HCT116 (cell line): Measurements from ENCODE around the gene TUBB4A. TPM values are rescaled to one million over a fixed set of nuclear protein-coding genes. Genes with fewer than 3 reads are reported as not detected.

Experiments used
- ATAC-seq: fragments of 200-7000 bp; cut with Tn5 transposase; 2 replicates; pipeline ENCODE4 v1.9.1; 2020; ENCODE audit warnings: mild to moderate bottlenecking, moderate library complexity
- Bru-seq: library from RNA; stranded (reverse); fragments of 400-500 nt; gene quantifications from one replicate; lab custom pipeline; 2021; lab: Mats Ljungman, UMichigan
- BruChase-seq, 2 experiments: library from RNA; stranded (reverse); fragments of 400-500 nt; gene quantifications; one replicate each; lab custom pipeline; 2021; lab: Mats Ljungman, UMichigan
- BruUV-seq: library from RNA; stranded (reverse); fragments of 400-500 nt; replicated peaks from 2 replicates; lab custom pipeline; 2021; lab: Mats Ljungman, UMichigan
- CTCF ChIA-PET: fragments of 300-600 bp; sonication (Branson Sonifier 250); formaldehyde crosslinking; loops from one replicate; lab custom pipeline; 2021; ENCODE audit warnings: antibody characterized with exemption; lab: Charles Lee
- POLR2A ChIA-PET: fragments of 300-600, 350-600 bp; sonication (Branson Sonifier 250); formaldehyde crosslinking; loops from one replicate; lab custom pipeline; 2021; ENCODE audit warnings: antibody characterized with exemption; lab: Charles Lee
- RAD21 ChIA-PET, 2 experiments: fragments of 300-600 bp; sonication (Branson Sonifier 250); formaldehyde crosslinking; loops; one replicate each; lab custom pipeline; 2023; ENCODE audit warnings: low total read pairs in 2 of 2; ENCODE audit not compliant: uncharacterized antibody in 2 of 2, unreplicated experiment in 2 of 2, low non-redundant PET in 1 of 2; lab: Charles Lee
- DNase-seq: peaks from one replicate; pipeline ENCODE4 v3.0.0-alpha.2; 2010; ENCODE audit warnings: low read depth, low spot score
- H2AFZ ChIP-seq: fragments of 200-600 bp; shearing (Covaris generic), sonication (generic); 2 replicates; pipeline ENCODE4 v1.6.1; 2017; ENCODE audit warnings: low read depth, mixed run types, mixed read lengths, antibody characterized with exemption, low read length; ENCODE audit not compliant: poor library complexity, severe bottlenecking
- H3K27ac ChIP-seq: 2 replicates; pipeline ENCODE4 v1.5.1; 2012; ENCODE audit warnings: low read depth, low read length
- H3K27me3 ChIP-seq: fragments of 200-600 bp; sonication (generic); 2 replicates; pipeline ENCODE4 v1.6.1; 2016; ENCODE audit warnings: mixed run types, low read length, mixed read lengths; ENCODE audit not compliant: insufficient read depth
- H3K36me3 ChIP-seq, 2 experiments: fragments of 200-500 bp in 1 of 2; fragments of 200-600 bp in 1 of 2; sonication (Bioruptor generic) in 1 of 2; sonication (generic) in 1 of 2; 2 replicates each; pipeline versions ENCODE4 v1.5.1 to v1.6.1; 2014 to 2016; ENCODE audit warnings: low read length in 2 of 2, inconsistent platforms in 1 of 2, mixed read lengths in 1 of 2, mixed run types in 1 of 2; ENCODE audit not compliant: insufficient read depth in 2 of 2, control insufficient read depth in 1 of 2
- H3K4me1 ChIP-seq, 2 experiments: fragments of 200-600 bp in 1 of 2; sonication (generic) in 1 of 2; 2 replicates each; pipeline versions ENCODE4 v1.5.1 to v1.6.1; 2012 to 2017; ENCODE audit warnings: low read length in 2 of 2, inconsistent platforms in 1 of 2, mild to moderate bottlenecking in 1 of 2, mixed read lengths in 1 of 2, mixed run types in 1 of 2, moderate library complexity in 1 of 2; ENCODE audit not compliant: insufficient read depth in 2 of 2, control insufficient read depth in 1 of 2
- H3K4me2 ChIP-seq: fragments of 200-600 bp; sonication (generic); 2 replicates; pipeline ENCODE4 v1.6.1; 2017; ENCODE audit warnings: mixed run types, low read length, mixed read lengths
- H3K4me3 ChIP-seq, 2 experiments: fragments of 200-600 bp in 1 of 2; sonication (generic) in 1 of 2; replicated peaks in 1 of 2; 2 replicates each; pipeline ENCODE4 v1.5.1; 2011 to 2016; ENCODE audit warnings: low read length in 2 of 2, control low read depth in 1 of 2, low read depth in 1 of 2, mild to moderate bottlenecking in 1 of 2, mixed read lengths in 1 of 2, mixed run types in 1 of 2
- H3K79me2 ChIP-seq: fragments of 200-600 bp; sonication (generic); 2 replicates; pipeline ENCODE4 v1.6.1; 2017; ENCODE audit warnings: mild to moderate bottlenecking, mixed run types, low read length, moderate library complexity, mixed read lengths; ENCODE audit not compliant: insufficient read depth
- H3K9ac ChIP-seq: fragments of 200-600 bp; sonication (generic); 2 replicates; pipeline ENCODE4 v1.6.1; 2016; ENCODE audit warnings: low read length, mixed read lengths
- H3K9me2 ChIP-seq: fragments of 200-600 bp; sonication (generic), shearing (Covaris generic); 2 replicates; pipeline ENCODE4 v1.6.1; 2017; ENCODE audit warnings: mixed run types, mild to moderate bottlenecking, moderate library complexity; ENCODE audit not compliant: insufficient read depth
- H3K9me3 ChIP-seq, 2 experiments: fragments of 200-500 bp in 1 of 2; fragments of 200-600 bp in 1 of 2; sonication (Bioruptor generic) in 1 of 2; sonication (generic) in 1 of 2; 2 replicates each; pipeline ENCODE4 v1.6.1; 2014 to 2017; ENCODE audit warnings: low read length in 2 of 2, mixed read lengths in 2 of 2, inconsistent platforms in 1 of 2, low read depth in 1 of 2, mild to moderate bottlenecking in 1 of 2, mixed run types in 1 of 2, moderate library complexity in 1 of 2; ENCODE audit not compliant: control insufficient read depth in 1 of 2, insufficient read depth in 1 of 2
- H4K20me1 ChIP-seq: fragments of 200-600 bp; sonication (generic), shearing (Covaris generic); 2 replicates; pipeline ENCODE4 v1.6.1; 2017; ENCODE audit warnings: mixed run types, mild to moderate bottlenecking, moderate library complexity; ENCODE audit not compliant: insufficient read depth
- EGR1 ChIP-seq: IDR thresholded peaks from 2 replicates; pipeline ENCODE4 v1.6.1; 2012; ENCODE audit warnings: low read depth
- JUND ChIP-seq: IDR thresholded peaks from 2 replicates; pipeline ENCODE4 v1.6.1; 2012
- POLR2A ChIP-seq: IDR thresholded peaks from 2 replicates; pipeline ENCODE4 v1.7.0; 2011; ENCODE audit warnings: borderline replicate concordance; ENCODE audit not compliant: insufficient read depth, insufficient read length; ENCODE audit errors: extremely low read depth
- POLR2AphosphoS5 ChIP-seq: IDR thresholded peaks from 2 replicates; pipeline ENCODE4 v1.6.1; 2011; ENCODE audit warnings: mild to moderate bottlenecking, low read depth, low read length, moderate library complexity
- SP1 ChIP-seq: IDR thresholded peaks from 2 replicates; pipeline ENCODE4 v1.6.1; 2012; ENCODE audit warnings: low read depth
- intact Hi-C: fragments of 100-400 bp; cut with micrococcal nuclease; formaldehyde crosslinking; loops from 2 replicates; pipeline ENCODE4 v1.10.0; 2022
- long read RNA-seq: library from polyadenylated mRNA; unstranded; transcript quantifications from one replicate; pipeline ENCODE4 v2.0.0, GENCODE V29; 2021; ENCODE audit not compliant: unreplicated experiment
- polyA plus RNA-seq: library from polyadenylated mRNA; unstranded; fragments of >200 nt; gene quantifications from 2 replicates; pipeline ENCODE4 v1.2.1, GENCODE V29; 2012; ENCODE audit warnings: missing spikeins
- total RNA-seq: library from RNA; stranded (reverse); gene quantifications from one replicate; pipeline ENCODE4 v1.2.1, GENCODE V29; 2021; ENCODE audit not compliant: unreplicated experiment
- TF ChIP-seq, protein P1 (sequence below): IDR thresholded peaks from 2 replicates; pipeline ENCODE4 v1.6.1; 2012
- TF ChIP-seq, protein P2 (sequence below): IDR thresholded peaks from 2 replicates; pipeline ENCODE4 v1.6.1; 2012; ENCODE audit warnings: low read depth
- TF ChIP-seq, protein P3 (sequence below): IDR thresholded peaks from 2 replicates; pipeline ENCODE4 v1.6.1; 2011; ENCODE audit warnings: mild to moderate bottlenecking, low read length, moderate library complexity; ENCODE audit not compliant: insufficient replicate concordance; ENCODE audit errors: extremely low read depth

TUBB4A gene
- total RNA-seq = 32.5 TPM
- polyA plus RNA-seq = 20.8 and 24.5 TPM in 2 replicates
- percentile 47 among the genes with signal in this experiment for Bru-seq, nascent RNA
- percentile 60 among the genes with signal in this experiment for BruChase-seq, experiment 1, labeled RNA remaining after a 6-hour chase
- BruChase-seq, experiment 2, labeled RNA remaining after a 2-hour chase = percentile 61 among the genes with signal in this experiment
- long read RNA-seq, transcript TUBB4A-201 (4 exons, 2,552 nt) = major isoform, 11 of 16 reads
- long read RNA-seq, partial matches to known transcripts = 0 of 16 reads
- long read RNA-seq, other reads (novel, unspliced or antisense) = 5 of 16 reads

DNA sequence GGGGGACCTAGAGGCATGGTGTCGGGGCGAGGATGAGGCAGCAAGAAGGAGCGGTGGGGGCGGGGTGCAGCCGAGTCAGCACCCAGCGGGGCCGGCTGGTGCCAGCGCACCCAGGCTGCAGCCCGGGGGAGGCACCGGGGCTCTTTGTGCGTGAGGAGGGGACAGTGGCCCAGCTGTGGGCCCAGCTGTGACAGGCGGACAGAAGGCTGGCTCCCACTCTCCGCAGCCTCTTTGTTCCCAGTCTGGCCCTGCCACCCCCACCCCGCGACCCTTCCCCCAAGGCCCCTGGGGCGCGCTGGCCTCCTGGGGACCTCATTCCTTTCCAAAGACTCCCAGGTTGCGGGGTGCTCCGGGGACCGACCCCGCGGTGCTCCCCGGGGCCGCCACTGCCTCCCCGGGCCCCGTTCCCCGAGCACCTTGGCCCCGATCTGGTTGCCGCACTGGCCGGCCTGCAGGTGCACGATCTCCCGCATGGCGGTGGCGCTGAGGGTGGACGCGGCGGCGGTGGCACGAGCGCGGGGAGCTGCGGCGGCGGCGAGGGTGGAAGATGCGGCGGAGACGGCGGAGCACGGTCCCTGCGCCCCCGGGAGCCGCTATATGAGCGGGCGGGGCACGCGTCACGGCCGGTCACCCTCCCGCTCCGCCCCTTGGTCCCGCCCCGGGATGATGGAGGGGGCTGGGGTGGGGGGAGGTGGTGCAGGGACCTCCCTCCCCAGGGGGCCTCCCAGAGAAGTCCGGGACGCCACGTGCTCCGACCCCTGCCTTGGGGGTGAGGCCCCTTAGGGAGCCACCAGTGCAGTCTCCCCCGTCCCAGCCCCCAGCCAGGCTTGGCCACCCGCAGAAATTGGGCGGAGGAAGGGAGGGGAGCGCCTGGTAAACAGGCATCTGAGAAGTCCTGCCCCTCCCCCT, at the start of gene TUBB4A:
Gene TUBB4A (minus strand): TSS at position 570 of the 909 bp plus-strand sequence. CDS start 97 bp downstream, at position 473.
- H2AFZ ChIP-seq = no peak within 1 kb of the TSS
- H3K36me3 ChIP-seq = peaks cover 0 to 5% of the 10 kb centered on the region in 2 experiments; a peak in 1 of 4 replicates
- peak; percentile 82 for ATAC-seq
- DNase-seq = no peak
- CTCF ChIA-PET = interaction anchor here (1.8 kb wide), 1 partner anchor 15 kb away, joined by 6 read pairs; no protein-coding TSS in a partner anchor
- TF ChIP-seq POLR2A (peak; percentile 40), JUND (no peak), EGR1 (no peak), SP1 (no peak), POLR2AphosphoS5 (peak; percentile 66)
- TF ChIP-seq, protein P1, sequence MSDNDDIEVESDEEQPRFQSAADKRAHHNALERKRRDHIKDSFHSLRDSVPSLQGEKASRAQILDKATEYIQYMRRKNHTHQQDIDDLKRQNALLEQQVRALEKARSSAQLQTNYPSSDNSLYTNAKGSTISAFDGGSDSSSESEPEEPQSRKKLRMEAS = no peak
- TF ChIP-seq, protein P2, sequence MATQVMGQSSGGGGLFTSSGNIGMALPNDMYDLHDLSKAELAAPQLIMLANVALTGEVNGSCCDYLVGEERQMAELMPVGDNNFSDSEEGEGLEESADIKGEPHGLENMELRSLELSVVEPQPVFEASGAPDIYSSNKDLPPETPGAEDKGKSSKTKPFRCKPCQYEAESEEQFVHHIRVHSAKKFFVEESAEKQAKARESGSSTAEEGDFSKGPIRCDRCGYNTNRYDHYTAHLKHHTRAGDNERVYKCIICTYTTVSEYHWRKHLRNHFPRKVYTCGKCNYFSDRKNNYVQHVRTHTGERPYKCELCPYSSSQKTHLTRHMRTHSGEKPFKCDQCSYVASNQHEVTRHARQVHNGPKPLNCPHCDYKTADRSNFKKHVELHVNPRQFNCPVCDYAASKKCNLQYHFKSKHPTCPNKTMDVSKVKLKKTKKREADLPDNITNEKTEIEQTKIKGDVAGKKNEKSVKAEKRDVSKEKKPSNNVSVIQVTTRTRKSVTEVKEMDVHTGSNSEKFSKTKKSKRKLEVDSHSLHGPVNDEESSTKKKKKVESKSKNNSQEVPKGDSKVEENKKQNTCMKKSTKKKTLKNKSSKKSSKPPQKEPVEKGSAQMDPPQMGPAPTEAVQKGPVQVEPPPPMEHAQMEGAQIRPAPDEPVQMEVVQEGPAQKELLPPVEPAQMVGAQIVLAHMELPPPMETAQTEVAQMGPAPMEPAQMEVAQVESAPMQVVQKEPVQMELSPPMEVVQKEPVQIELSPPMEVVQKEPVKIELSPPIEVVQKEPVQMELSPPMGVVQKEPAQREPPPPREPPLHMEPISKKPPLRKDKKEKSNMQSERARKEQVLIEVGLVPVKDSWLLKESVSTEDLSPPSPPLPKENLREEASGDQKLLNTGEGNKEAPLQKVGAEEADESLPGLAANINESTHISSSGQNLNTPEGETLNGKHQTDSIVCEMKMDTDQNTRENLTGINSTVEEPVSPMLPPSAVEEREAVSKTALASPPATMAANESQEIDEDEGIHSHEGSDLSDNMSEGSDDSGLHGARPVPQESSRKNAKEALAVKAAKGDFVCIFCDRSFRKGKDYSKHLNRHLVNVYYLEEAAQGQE = no peak
- TF ChIP-seq, protein P3, sequence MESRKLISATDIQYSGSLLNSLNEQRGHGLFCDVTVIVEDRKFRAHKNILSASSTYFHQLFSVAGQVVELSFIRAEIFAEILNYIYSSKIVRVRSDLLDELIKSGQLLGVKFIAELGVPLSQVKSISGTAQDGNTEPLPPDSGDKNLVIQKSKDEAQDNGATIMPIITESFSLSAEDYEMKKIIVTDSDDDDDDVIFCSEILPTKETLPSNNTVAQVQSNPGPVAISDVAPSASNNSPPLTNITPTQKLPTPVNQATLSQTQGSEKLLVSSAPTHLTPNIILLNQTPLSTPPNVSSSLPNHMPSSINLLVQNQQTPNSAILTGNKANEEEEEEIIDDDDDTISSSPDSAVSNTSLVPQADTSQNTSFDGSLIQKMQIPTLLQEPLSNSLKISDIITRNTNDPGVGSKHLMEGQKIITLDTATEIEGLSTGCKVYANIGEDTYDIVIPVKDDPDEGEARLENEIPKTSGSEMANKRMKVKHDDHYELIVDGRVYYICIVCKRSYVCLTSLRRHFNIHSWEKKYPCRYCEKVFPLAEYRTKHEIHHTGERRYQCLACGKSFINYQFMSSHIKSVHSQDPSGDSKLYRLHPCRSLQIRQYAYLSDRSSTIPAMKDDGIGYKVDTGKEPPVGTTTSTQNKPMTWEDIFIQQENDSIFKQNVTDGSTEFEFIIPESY = no peak
- peak within 1 kb of the TSS; percentile 88 for H3K4me2 ChIP-seq
- no peaks in the 10 kb centered on the region for H4K20me1 ChIP-seq
- no peaks in the 10 kb centered on the region for H3K27me3 ChIP-seq
- no peaks in the 10 kb centered on the region for H3K79me2 ChIP-seq
- intact Hi-C loops = no loop called here
- POLR2A ChIA-PET = interaction anchor here (1.2 kb wide), 1 partner anchor 15 kb away, joined by 3 read pairs; no protein-coding TSS in a partner anchor
- no peaks in the 10 kb centered on the region for H3K9me2 ChIP-seq
- H3K4me3 ChIP-seq = peak within 1 kb of the TSS; percentile 50 to 68
- H3K9ac ChIP-seq = peak within 1 kb of the TSS; percentile 66
- peaks cover 14 to 35% of the 10 kb centered on the region in 2 experiments for H3K4me1 ChIP-seq
- no TSS peak for BruUV-seq
- RAD21 ChIA-PET = interaction anchor here in 1 of 2 experiments (0.5 kb wide), 1 partner anchor 279 kb away, joined by 3 read pairs; no protein-coding TSS in a partner anchor
- no peaks in the 10 kb centered on the region for H3K9me3 ChIP-seq
- peak within 1 kb of the TSS; percentile 57; the same call in 1 of the 2 replicates for H3K27ac ChIP-seq
